Cardiac fibroblast (primary cell): ENCODE measurements around the gene ZNF592.

Source experiments
- DNase-seq, 2 donors: peaks; one replicate each; pipeline versions ENCODE4 v3.0.0 to v3.0.0-alpha.2; 2010; ENCODE audit warnings: low read depth in 2 of 2
- H3K4me3 ChIP-seq, 2 donors: replicated peaks in 1 of 2; 1 replicate in 1 of 2; 2 replicates in 1 of 2; pipeline ENCODE4 v1.5.1; 2011; ENCODE audit warnings: low read depth in 2 of 2, low read length in 2 of 2, mild to moderate bottlenecking in 2 of 2, moderate library complexity in 1 of 2
- TF ChIP-seq, protein P1 (sequence below): IDR thresholded peaks from one replicate; pipeline ENCODE4 v1.5.1; 2011; ENCODE audit warnings: low read depth, mild to moderate bottlenecking, low read length, inconsistent platforms

The ZNF592 gene

DNA sequence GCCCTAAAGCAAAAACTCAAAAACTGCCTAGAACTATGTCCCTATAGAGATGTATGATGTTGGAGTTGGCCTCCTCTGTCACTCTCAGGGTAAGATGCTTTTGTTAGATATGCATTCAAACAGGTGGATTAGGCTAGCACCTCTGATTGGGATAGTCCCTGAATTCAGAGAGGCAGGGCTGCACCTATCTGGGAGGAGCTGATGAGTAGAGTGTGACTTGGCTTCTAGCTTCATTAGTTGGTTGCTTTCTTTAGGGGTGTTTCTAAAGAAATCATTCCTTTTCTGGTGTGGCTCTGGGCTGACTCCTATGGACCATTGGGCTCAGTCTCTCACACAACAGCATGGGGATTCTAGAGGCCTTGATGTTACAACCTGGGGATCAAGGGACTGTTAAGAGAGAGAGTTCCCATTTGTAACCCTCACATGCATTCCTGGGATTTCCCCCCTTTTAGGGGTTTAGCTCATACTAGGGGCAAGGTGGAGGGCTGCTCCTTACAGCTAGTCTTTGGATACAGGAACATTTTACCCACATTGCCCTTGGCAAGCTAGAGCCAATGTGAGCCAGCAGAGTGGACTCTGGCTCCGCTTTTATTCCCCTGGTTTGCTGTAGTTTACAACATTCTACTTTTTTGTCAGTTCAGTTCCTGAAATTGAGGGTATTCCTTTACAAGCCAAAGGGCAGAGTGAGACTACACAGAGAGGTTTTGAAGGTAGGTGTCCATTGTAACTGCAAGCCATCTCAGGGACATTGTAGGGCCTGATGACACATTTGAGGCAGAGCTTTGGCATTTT lies 7.5 kb downstream of the ZNF592 start:
- H3K4me3 ChIP-seq: no peak overlapping the region
- DNase-seq: no peak
- TF ChIP-seq, protein P1, sequence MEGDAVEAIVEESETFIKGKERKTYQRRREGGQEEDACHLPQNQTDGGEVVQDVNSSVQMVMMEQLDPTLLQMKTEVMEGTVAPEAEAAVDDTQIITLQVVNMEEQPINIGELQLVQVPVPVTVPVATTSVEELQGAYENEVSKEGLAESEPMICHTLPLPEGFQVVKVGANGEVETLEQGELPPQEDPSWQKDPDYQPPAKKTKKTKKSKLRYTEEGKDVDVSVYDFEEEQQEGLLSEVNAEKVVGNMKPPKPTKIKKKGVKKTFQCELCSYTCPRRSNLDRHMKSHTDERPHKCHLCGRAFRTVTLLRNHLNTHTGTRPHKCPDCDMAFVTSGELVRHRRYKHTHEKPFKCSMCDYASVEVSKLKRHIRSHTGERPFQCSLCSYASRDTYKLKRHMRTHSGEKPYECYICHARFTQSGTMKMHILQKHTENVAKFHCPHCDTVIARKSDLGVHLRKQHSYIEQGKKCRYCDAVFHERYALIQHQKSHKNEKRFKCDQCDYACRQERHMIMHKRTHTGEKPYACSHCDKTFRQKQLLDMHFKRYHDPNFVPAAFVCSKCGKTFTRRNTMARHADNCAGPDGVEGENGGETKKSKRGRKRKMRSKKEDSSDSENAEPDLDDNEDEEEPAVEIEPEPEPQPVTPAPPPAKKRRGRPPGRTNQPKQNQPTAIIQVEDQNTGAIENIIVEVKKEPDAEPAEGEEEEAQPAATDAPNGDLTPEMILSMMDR: no peak

DNA sequence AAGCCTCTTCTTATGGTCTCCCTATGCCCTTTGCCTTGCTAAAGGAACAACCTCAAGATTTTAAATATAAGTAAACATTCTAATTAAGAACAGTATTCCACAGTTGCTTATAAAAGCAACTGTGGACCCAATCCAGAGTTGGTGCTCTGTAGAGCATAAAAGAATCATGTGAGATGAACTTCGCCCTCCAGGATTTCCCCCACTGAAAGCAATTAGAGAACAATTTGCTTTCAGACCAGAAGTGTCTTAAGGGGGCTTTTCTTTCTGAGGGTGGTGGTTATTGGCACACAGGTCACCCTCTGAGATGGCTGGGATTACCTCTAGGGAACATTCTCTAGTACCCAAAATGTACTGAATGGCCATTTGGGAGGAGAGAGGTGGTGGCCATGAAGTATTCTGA lies 10.6 kb downstream of the ZNF592 start:
- no peak overlapping the region for H3K4me3 ChIP-seq
- TF ChIP-seq, protein P1: no peak
- no peak for DNase-seq

DNA sequence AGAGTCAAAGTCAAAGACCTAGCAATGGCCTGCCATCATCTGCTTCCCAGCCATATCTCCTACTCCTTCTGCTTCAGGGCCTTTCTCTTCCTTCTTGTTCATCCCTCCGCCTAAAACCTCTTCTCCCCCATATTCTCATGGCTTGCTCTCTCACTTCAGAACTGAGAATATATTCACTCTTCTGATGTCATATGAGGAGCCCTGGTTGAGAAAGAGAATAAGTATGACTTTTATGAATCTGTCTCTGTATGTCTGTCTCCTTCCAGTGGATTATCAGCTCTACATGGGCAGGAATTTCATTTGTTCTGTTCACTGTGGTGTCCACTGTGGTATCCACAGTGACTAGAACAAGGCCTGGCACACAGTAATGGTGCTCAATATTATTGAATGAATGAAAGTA lies 11.8 kb downstream of the ZNF592 start:
- H3K4me3 ChIP-seq: no peak overlapping the region
- DNase-seq: no peak

DNA sequence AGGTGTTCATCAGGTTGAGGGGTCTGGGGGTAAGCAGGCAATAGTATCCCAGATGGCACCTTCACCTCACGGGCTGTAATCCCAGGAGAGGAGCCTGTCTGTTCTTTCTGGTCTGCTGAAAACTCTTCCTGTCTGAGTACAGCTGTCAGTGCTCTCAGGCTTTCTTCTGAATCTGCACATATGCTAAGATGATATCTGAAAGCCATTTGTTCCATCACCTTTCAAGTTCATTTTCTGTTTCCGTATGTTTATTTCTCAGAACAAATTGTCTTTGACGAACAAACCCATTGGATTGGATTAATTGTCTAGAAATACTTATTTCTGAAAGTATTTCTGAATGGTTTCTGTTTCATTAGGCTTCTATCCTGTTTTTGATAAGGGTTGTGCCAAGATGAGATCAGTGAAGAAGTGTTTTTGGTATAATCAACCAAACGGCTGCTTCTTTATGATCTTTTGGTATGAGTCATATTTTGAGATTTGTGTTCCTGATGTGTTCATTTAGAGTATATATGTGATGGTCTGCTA lies 13.3 kb downstream of the ZNF592 start:
- no peak overlapping the region for H3K4me3 ChIP-seq
- DNase-seq: no peak
- TF ChIP-seq, protein P1: no peak

More for the DNA sequence above, 11.8 kb downstream of the ZNF592 start:
- TF ChIP-seq, protein P1: no peak

DNA sequence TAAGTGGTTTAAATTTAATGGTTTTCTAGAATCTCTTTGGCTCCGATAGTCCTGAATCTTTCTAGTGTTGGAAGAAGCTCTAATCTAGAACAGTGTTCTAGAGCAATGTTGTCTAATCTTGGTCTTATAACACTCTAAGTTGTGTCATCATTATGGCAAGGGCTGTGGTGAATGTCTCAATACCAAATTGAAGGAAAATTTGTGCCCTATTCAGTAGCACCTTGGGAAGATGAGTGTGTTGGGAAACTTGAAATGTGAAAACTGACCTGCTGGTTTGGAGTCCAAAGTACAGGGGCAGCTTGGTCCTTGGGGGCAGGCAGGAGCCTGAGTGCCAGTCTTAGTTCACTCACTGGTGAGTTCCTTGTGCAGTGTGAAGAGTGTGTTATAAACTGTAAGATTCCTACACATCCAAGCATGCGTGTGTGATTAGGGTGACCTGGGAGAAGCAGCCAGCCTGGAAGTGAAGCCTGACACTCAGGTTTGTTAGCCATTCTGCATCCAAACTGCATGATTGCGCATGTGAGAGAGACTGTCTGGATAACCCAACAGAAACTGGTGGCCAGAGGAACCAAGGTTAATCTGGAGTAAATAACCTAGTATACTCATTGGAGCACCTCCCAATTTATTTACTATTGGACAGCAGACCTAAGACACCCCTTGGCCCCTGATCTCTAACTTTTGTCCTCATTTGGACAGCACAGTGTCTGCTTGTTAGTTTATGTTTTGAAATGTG lies 14.6 kb downstream of the ZNF592 start:
- H3K4me3 ChIP-seq: no peak overlapping the region
- no peak for DNase-seq
- TF ChIP-seq, protein P1: no peak

DNA sequence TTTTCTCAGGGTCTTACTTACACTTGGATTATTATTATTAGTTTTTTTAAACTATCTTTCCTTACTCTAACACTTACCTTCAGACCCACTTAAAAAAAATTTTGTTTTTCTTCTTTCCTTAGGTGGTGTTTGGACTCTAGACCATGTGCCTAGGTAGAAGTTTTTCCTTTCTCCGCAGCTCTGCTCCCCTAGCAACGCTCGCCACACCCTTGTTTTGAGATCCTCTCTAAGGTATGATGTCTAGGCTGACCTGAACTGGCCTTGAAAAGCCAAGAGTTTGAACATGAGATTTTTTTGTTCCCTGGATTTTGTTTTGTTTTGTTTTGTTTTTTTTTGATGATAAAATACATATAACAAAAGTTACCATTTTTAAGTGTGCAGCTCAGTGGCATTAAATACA lies 16.2 kb downstream of the ZNF592 start:
- no peak overlapping the region for H3K4me3 ChIP-seq
- TF ChIP-seq, protein P1: no peak
- DNase-seq: no peak
